ENCODE results near the gene IL17RC. TPM values are rescaled to one million over a fixed set of nuclear protein-coding genes. Genes with fewer than 3 reads are reported as not detected.

Gene IL17RC
- total and polyA plus RNA-seq, 4 donors, result 16.7 to 34.2 (median 28.4) TPM

DNA sequence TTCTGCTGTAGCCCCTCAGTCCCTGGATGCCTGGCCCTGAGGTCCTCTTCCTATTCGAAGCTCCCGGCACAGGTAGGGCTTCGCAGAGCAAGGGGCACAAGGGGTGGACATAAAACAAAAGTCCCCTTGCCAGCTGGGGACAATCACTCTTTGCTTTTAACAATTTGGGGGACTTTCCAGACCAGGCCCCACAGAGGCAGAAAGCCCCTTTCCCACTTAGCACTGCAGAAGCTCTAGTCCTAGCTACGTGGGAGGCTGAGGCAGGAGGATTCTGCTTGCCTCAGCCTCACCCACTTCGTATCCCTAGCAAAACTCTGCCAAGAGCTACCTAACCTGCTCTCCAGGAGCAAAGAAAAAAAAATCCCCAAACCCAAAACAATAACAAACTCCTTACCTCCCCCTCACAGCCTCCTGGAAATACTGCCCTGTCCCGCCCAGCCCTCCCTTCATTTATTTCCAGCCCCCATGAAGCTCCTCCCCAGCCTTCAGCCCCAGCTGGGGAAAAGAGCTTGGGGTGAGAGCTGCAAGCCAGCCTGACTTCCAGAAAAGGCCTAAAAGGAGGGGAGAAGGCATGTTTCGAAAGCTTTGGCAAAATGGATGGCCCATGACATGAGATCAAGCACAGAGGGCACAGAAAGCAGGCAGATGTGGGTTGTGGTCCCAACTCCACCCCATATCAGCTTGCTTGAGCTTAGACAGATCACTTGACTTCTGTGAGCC is 36.9 kb upstream of the IL17RC start, which contains the start of gene CIDEC:
Gene CIDEC (minus strand): TSS at position 424 of the 720 bp plus-strand sequence. CDS start 1,767 bp downstream, outside the sequence.
- Histone ChIP-seq H3K36me3 (ENCODE audit: control insufficient read depth, insufficient read depth, low read length) (no peaks in the 10 kb centered on the region), H3K4me3 (ENCODE audit: low read depth, low read length) (no peak within 1 kb of the TSS), H3K4me1 (ENCODE audit: control insufficient read depth, insufficient read depth, low read length) (no peaks in the 10 kb centered on the region), H3K27me3 (ENCODE audit: control insufficient read depth, insufficient read depth, low read length) (no peaks in the 10 kb centered on the region), H3K9me3 (ENCODE audit: control insufficient read depth, insufficient read depth, low read length) (no peaks in the 10 kb centered on the region), H3K27ac (ENCODE audit: low read depth, low read length) (no peak within 1 kb of the TSS)
- DNase-seq (ENCODE audit: low read depth in 4 of 6, low spot score in 6 of 6), result no peak
- WGBS (ENCODE audit: insufficient coverage), result 78% methylated on average over 6 of the region's 7 CpGs

DNA sequence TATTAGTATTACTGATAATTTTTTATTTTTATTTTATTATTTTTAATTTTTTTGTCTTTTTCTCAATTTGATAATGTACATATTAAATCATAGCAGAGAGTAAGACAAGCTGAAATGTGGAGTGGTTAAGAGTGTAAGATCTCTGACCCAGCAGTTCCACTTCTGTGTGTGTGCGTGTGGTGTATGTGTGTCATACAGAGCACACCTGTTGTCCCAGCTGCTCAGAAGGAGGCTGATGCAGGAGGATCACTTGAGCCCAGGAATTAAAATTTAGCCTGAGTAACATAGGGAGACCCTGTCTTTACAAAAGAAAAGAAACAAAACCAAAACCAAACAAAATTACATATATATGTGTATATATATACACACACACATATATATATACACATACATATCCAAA is 35.5 kb upstream of the IL17RC start:
- DNase-seq (ENCODE audit: low read depth in 4 of 6, low spot score in 6 of 6), result no peak
- no CpG with 5 or more reads among the region's 1 CpG for WGBS (ENCODE audit: insufficient coverage)
- Histone ChIP-seq H3K27ac (ENCODE audit: low read depth, low read length) (no peak overlapping the region), H3K4me3 (ENCODE audit: low read depth, low read length) (no peak overlapping the region), H3K4me1 (ENCODE audit: control insufficient read depth, insufficient read depth, low read length) (no peaks in the 10 kb centered on the region), H3K27me3 (ENCODE audit: control insufficient read depth, insufficient read depth, low read length) (no peaks in the 10 kb centered on the region), H3K9me3 (ENCODE audit: control insufficient read depth, insufficient read depth, low read length) (no peaks in the 10 kb centered on the region), H3K36me3 (ENCODE audit: control insufficient read depth, insufficient read depth, low read length) (no peaks in the 10 kb centered on the region)

DNA sequence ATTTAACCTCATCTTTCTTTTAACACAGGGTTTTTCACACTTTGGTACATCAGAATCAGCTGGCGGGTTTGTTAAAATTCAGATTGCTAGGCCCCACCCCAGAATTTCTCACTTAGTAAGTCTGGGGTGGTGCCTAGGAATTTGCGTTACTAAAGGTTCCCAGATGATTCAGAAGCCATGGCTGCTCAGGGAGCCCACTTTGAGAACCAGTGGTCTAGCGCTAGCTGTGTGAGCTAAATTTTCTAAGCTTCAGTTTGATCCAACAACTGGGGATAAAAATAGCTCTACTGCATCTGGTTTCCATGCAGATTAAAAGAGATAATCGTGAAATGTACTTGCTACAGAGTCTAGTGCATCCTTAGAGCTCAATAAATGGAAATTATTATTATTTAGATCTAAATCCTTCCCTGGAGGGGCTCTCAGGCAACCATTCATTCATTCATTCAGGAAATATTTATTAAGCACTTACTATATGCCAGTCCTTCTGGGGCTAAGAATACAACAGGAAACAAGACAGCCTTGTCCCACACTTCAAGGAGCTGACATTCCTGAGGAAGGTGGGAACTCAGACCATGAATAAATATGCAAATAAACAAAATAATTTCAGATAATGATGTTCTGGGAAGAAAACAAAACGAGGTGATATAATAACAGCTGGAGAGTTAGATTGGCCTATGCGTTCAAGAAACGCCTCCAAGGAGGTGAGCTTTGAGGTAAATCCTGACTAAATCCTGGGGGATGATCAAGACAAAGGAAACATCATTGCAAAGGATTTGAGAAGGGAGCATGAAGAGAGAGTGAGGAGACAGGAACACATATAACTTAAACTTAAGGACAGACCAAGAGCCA is 33.0 kb upstream of the IL17RC start:
- WGBS (ENCODE audit: insufficient coverage), result 67% methylated on average over 5 of the region's 7 CpGs
- Histone ChIP-seq H3K9me3 (ENCODE audit: control insufficient read depth, insufficient read depth, low read length) (no peaks in the 10 kb centered on the region), H3K27ac (ENCODE audit: low read depth, low read length) (no peak overlapping the region), H3K36me3 (ENCODE audit: control insufficient read depth, insufficient read depth, low read length) (no peaks in the 10 kb centered on the region), H3K4me1 (ENCODE audit: control insufficient read depth, insufficient read depth, low read length) (no peaks in the 10 kb centered on the region), H3K27me3 (ENCODE audit: control insufficient read depth, insufficient read depth, low read length) (no peaks in the 10 kb centered on the region), H3K4me3 (ENCODE audit: low read depth, low read length) (no peak overlapping the region)
- DNase-seq (ENCODE audit: low read depth in 4 of 6, low spot score in 6 of 6), result no peak

DNA sequence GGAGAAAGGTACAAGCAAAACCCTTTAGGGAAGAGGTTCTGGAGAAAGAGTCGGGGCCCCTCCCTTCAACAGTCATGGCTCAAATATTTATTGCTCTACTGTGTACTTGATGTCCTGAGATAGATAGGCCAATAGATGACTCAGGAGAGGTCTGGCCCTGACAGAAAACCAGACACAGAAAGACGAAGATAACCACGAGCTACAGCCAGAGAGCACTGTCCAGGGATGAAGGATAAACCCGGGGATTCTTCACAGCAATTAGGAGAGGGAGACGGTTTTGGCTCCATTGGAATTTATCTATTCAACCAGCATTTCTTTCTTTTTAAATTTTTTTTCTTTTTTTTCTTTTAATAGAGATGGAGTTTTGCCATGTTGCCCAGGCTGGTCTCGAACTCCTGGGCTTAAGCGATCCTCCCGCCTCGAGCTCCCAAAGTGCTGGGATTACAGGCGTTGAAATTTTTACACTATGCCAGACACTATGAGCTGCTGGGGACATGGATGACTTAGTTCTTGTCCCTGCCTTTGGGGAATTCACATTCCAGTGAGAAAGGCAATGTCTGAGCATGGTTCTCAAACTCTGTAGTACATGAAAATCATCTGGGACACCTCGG is 32.2 kb upstream of the IL17RC start:
- Histone ChIP-seq H3K4me1 (ENCODE audit: control insufficient read depth, insufficient read depth, low read length) (no peaks in the 10 kb centered on the region), H3K4me3 (ENCODE audit: low read depth, low read length) (no peak overlapping the region), H3K27me3 (ENCODE audit: control insufficient read depth, insufficient read depth, low read length) (no peaks in the 10 kb centered on the region), H3K9me3 (ENCODE audit: control insufficient read depth, insufficient read depth, low read length) (no peaks in the 10 kb centered on the region), H3K27ac (ENCODE audit: low read depth, low read length) (no peak overlapping the region), H3K36me3 (ENCODE audit: control insufficient read depth, insufficient read depth, low read length) (no peaks in the 10 kb centered on the region)
- WGBS (ENCODE audit: insufficient coverage), result 92% methylated on average over 4 of the region's 11 CpGs
- DNase-seq (ENCODE audit: low read depth in 4 of 6, low spot score in 6 of 6), result no peak

DNA sequence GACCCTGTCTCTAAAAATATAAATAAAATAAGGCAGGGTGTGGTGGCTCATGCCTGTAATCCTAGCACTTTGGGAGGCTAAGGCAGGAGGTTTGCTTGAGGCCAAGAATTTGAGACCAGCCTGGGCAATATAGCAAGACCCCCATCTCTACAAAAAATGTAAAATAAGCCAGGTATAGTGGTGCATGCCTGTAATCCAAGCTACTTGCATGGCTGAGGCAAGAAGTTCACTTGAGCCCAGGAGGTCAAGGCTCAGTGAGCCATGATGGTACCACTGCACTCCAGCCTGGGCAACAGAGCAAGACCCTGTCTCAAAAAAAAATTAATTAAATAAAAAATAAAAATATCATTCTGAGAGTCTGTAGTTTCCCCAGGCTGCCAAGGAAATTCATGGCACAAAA is 30.6 kb upstream of the IL17RC start:
- Histone ChIP-seq H3K36me3 (ENCODE audit: control insufficient read depth, insufficient read depth, low read length) (no peaks in the 10 kb centered on the region), H3K9me3 (ENCODE audit: control insufficient read depth, insufficient read depth, low read length) (no peaks in the 10 kb centered on the region), H3K4me1 (ENCODE audit: control insufficient read depth, insufficient read depth, low read length) (peaks cover 5% of the 10 kb centered on the region), H3K4me3 (ENCODE audit: low read depth, low read length) (no peak overlapping the region), H3K27me3 (ENCODE audit: control insufficient read depth, insufficient read depth, low read length) (no peaks in the 10 kb centered on the region), H3K27ac (ENCODE audit: low read depth, low read length) (no peak overlapping the region)
- DNase-seq (ENCODE audit: low read depth in 4 of 6, low spot score in 6 of 6), result no peak

DNA sequence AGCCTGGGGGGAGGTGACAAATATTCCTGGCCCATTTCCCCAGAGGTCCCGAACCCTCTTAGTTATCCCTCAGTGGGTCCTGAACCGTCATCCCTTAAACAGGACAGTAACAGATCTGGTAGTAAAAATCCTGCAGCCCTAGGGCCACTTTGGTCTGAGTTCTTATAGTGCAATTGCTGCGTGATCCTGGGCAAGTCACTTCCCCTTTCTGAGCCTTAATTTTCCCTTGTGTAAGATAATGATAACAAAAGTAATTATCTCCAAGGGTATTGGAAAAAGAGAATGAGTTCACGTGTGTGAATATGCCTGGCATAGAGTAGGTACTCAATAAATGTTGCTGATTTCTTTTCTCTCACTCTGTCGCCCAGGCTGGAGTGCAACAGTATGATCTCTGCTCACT is 29.4 kb upstream of the IL17RC start:
- Histone ChIP-seq H3K27me3 (ENCODE audit: control insufficient read depth, insufficient read depth, low read length) (no peaks in the 10 kb centered on the region), H3K36me3 (ENCODE audit: control insufficient read depth, insufficient read depth, low read length) (peaks cover under 1% of the 10 kb centered on the region), H3K4me1 (ENCODE audit: control insufficient read depth, insufficient read depth, low read length) (peaks cover 14% of the 10 kb centered on the region), H3K27ac (ENCODE audit: low read depth, low read length) (no peak overlapping the region), H3K4me3 (ENCODE audit: low read depth, low read length) (no peak overlapping the region), H3K9me3 (ENCODE audit: control insufficient read depth, insufficient read depth, low read length) (no peaks in the 10 kb centered on the region)
- no peak for DNase-seq (ENCODE audit: low read depth in 4 of 6, low spot score in 6 of 6)
- WGBS (ENCODE audit: insufficient coverage), result 63% methylated on average over 2 of the region's 5 CpGs

DNA sequence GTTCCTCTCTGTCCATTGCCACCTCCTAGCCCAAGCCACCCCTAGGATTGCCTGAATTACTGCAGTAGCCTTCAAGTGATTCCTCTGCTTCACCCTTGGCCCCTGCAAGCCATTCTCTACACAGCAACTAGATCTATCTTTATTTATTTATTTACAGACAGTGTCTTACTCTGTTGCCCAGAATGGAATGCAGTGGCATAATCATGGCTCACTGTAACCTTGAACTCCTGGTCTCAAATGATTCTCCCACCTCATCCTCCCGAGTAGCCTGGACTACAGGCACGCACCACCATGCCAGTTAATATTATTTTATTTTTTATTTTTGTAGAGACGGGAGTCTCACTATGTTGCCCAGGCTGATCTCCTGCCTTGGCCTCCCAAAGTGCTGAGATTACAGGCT is 28.4 kb upstream of the IL17RC start:
- Histone ChIP-seq H3K36me3 (ENCODE audit: control insufficient read depth, insufficient read depth, low read length) (peaks cover 8% of the 10 kb centered on the region), H3K9me3 (ENCODE audit: control insufficient read depth, insufficient read depth, low read length) (no peaks in the 10 kb centered on the region), H3K27me3 (ENCODE audit: control insufficient read depth, insufficient read depth, low read length) (no peaks in the 10 kb centered on the region), H3K27ac (ENCODE audit: low read depth, low read length) (no peak overlapping the region), H3K4me1 (ENCODE audit: control insufficient read depth, insufficient read depth, low read length) (peaks cover 14% of the 10 kb centered on the region), H3K4me3 (ENCODE audit: low read depth, low read length) (no peak overlapping the region)
- no CpG with 5 or more reads among the region's 3 CpGs for WGBS (ENCODE audit: insufficient coverage)
- DNase-seq (ENCODE audit: low read depth in 4 of 6, low spot score in 6 of 6), result no peak

DNA sequence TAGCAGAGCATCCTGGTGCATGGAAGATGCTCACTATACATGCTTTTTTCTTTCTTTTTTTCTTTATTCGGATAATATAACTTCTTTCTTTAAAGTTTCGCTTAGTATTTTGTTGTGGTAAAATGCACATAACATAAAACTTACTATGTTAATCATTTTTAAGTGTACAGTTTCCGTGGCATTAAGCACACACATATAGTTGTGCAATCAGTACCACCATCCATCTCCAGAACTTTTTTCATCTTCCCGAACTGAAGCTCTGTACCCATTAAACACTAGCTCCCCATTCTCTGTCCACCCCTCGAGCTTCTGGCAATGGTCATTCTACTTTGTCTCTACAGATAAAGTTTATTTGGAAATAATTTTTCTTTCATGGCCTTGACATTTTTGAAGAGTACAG is 27.5 kb upstream of the IL17RC start:
- Histone ChIP-seq H3K27me3 (ENCODE audit: control insufficient read depth, insufficient read depth, low read length) (no peaks in the 10 kb centered on the region), H3K4me1 (ENCODE audit: control insufficient read depth, insufficient read depth, low read length) (peaks cover 14% of the 10 kb centered on the region), H3K36me3 (ENCODE audit: control insufficient read depth, insufficient read depth, low read length) (peaks cover 8% of the 10 kb centered on the region), H3K9me3 (ENCODE audit: control insufficient read depth, insufficient read depth, low read length) (no peaks in the 10 kb centered on the region), H3K27ac (ENCODE audit: low read depth, low read length) (no peak overlapping the region), H3K4me3 (ENCODE audit: low read depth, low read length) (no peak overlapping the region)
- 60% methylated on average over 1 of the region's 5 CpGs for WGBS (ENCODE audit: insufficient coverage)
- DNase-seq (ENCODE audit: low read depth in 4 of 6, low spot score in 6 of 6), result no peak

DNA sequence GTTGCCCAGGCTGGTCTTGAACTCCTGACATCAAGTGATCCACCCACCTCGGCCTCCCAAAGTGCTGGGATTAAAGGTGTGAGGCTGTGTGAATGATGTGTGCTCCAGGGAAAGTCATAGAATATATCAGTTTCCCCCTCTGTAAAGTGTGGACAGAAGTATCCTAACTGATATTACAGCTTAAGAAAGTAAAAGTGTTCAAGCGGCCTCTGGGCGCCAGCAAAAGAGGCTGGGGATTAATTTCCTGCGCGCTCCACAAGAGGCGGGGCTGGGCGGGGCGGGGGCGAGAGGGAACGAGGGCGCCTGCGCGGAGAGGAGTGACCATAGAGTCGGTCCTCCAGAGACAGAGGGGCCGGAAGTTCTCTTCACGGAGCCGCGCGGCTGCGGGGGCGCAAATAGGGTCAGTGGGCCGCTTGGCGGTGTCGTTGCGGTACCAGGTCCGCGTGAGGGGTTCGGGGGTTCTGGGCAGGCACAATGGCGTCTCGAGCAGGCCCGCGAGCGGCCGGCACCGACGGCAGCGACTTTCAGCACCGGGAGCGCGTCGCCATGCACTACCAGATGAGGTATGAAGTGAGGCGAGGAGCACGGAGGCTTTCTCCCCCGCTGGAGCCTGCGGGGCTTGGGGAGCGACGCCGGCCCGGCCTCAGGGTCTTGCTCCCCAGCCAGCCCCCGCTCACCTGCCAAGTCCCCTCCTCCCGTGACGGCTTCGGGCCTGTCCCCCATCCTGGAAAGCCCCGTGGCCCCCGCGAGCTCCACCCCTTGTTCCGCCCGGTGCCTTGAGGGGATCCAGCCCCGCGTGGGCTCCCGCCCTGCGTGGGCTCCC is 26.4 kb upstream of the IL17RC start, which contains the start of gene JAGN1:
Gene JAGN1 (plus strand): TSS at position 362 of the 823 bp plus-strand sequence. CDS start 113 bp downstream, at position 475.
- peak; percentile 83 to 97 (median 86) for DNase-seq (ENCODE audit: low read depth in 4 of 6, low spot score in 6 of 6)
- WGBS (ENCODE audit: insufficient coverage), result 0% methylated on average over 55 of the region's 62 CpGs
- Histone ChIP-seq H3K36me3 (ENCODE audit: control insufficient read depth, insufficient read depth, low read length) (peaks cover 8% of the 10 kb centered on the region), H3K4me1 (ENCODE audit: control insufficient read depth, insufficient read depth, low read length) (peaks cover 14% of the 10 kb centered on the region), H3K9me3 (ENCODE audit: control insufficient read depth, insufficient read depth, low read length) (no peaks in the 10 kb centered on the region), H3K27me3 (ENCODE audit: control insufficient read depth, insufficient read depth, low read length) (no peaks in the 10 kb centered on the region), H3K4me3 (ENCODE audit: low read depth, low read length) (peak within 1 kb of the TSS; percentile 93), H3K27ac (ENCODE audit: low read depth, low read length) (peak within 1 kb of the TSS; percentile 80)

Measured in spinal cord (tissue), 10 donors.